HL-60 (cell line): ENCODE data around the gene MGST2.

Experiments used
- DNase-seq, 2 experiments: peaks; one replicate each; pipeline ENCODE4 v3.0.0-alpha.2; 2010 to 2020; ENCODE audit warnings: low read depth in 1 of 2, low spot score in 1 of 2
- H3K27ac ChIP-seq: fragments of 250-450 bp; sonication (Bioruptor Pico); replicated peaks from 2 replicates; pipeline ENCODE4 v1.5.1; 2020; ENCODE audit warnings: mild to moderate bottlenecking, moderate library complexity
- H3K27me3 ChIP-seq: fragments of 250-450 bp; sonication (Bioruptor Pico); 2 replicates; pipeline ENCODE4 v1.5.1; 2021; ENCODE audit warnings: mild to moderate bottlenecking, moderate library complexity; ENCODE audit not compliant: insufficient read depth, poor library complexity, severe bottlenecking
- H3K4me3 ChIP-seq: replicated peaks from 2 replicates; pipeline ENCODE4 v1.5.1; 2011; ENCODE audit warnings: mild to moderate bottlenecking, control low read depth, low read length; ENCODE audit not compliant: insufficient read depth
- CTCF ChIP-seq: IDR thresholded peaks from one replicate; pipeline ENCODE4 v1.5.1; 2011; ENCODE audit warnings: low read length, control low read depth, inconsistent platforms; ENCODE audit not compliant: insufficient read depth
- GABPA ChIP-seq: IDR thresholded peaks from 2 replicates; pipeline ENCODE4 v1.6.1; 2012; ENCODE audit warnings: low read depth
- POLR2AphosphoS5 ChIP-seq: IDR thresholded peaks from 2 replicates; pipeline ENCODE4 v1.6.1; 2012; ENCODE audit warnings: low read depth
- REST ChIP-seq: IDR thresholded peaks from 2 replicates; pipeline ENCODE4 v1.6.1; 2012; ENCODE audit warnings: low read depth; ENCODE audit not compliant: insufficient replicate concordance
- SPI1 ChIP-seq: IDR thresholded peaks from 2 replicates; pipeline ENCODE4 v1.6.1; 2012; ENCODE audit warnings: low read depth, mild to moderate bottlenecking, borderline replicate concordance

Gene MGST2

GRCh38 chr4:139658586-139659382, 6.8 kb upstream of the MGST2 start:
- no peak overlapping the region for H3K27ac ChIP-seq
- no peak overlapping the region for H3K4me3 ChIP-seq
- no peaks in the 10 kb centered on the region for H3K27me3 ChIP-seq
- no peak for DNase-seq
- no peak for TF ChIP-seq SPI1
- no peak for TF ChIP-seq POLR2AphosphoS5

GRCh38 chr4:139659735-139660424, 5.7 kb upstream of the MGST2 start:
- no peak overlapping the region for H3K4me3 ChIP-seq
- no peak overlapping the region for H3K27ac ChIP-seq
- no peaks in the 10 kb centered on the region for H3K27me3 ChIP-seq
- no peak for DNase-seq
- TF ChIP-seq GABPA (no peak), REST (no peak), CTCF (no peak), POLR2AphosphoS5 (no peak), SPI1 (no peak)

GRCh38 chr4:139660568-139661043, 5.0 kb upstream of the MGST2 start:
- peak in 1 of 2 experiments; percentile 66 for DNase-seq
- Histone ChIP-seq H3K27me3 (no peaks in the 10 kb centered on the region), H3K27ac (peak overlapping the region; percentile 51), H3K4me3 (no peak overlapping the region)
- 0 out of 2 replicates have a peak, but pooled peaks have one; percentile 41 for TF ChIP-seq GABPA
- peak; percentile 75; the same call in 1 of the 2 replicates for TF ChIP-seq SPI1
- TF ChIP-seq CTCF, result no peak
- TF ChIP-seq POLR2AphosphoS5, result no peak

- H3K27ac ChIP-seq, result no peak overlapping the region
- H3K4me3 ChIP-seq, result no peak overlapping the region
- DNase-seq, result no peak
- no peak for TF ChIP-seq CTCF
- no peak for TF ChIP-seq SPI1
- no peak for TF ChIP-seq GABPA
- no peak for TF ChIP-seq REST
- TF ChIP-seq POLR2AphosphoS5, result no peak
- H3K27me3 ChIP-seq, result no peaks in the 10 kb centered on the region
Observed at GRCh38 chr4:139663561-139664138, 2.0 kb upstream of the MGST2 start.
